PC-9 (cell line): ENCODE data around the gene CFAP92. TPM values are rescaled to one million over a fixed set of nuclear protein-coding genes. Genes with fewer than 3 reads are reported as not detected.

Experiments
- BruUV-seq: library from RNA; stranded (reverse); fragments of 400-500 nt; replicated peaks from 2 replicates; lab custom pipeline; 2021; lab: Mats Ljungman, UMichigan
- CTCF ChIA-PET: fragments of 300-600 bp; sonication (Branson Sonifier 250); formaldehyde crosslinking; loops from one replicate; lab custom pipeline; 2022; ENCODE audit warnings: antibody characterized with exemption; lab: Charles Lee
- POLR2A ChIA-PET: fragments of 300-600 bp; sonication (Branson Sonifier 250); formaldehyde crosslinking; loops from one replicate; lab custom pipeline; 2022; ENCODE audit warnings: antibody characterized with exemption; ENCODE audit not compliant: unreplicated experiment; lab: Charles Lee
- DNase-seq, 2 experiments: peaks; one replicate each; pipeline versions ENCODE4 v3.0.0 to v3.0.0-alpha.2; 2015 to 2022; ENCODE audit warnings: mixed read lengths in 1 of 2
- H2AFZ ChIP-seq: fragments of 200-600 bp; sonication (generic); 2 replicates; pipeline ENCODE4 v1.8.1; 2017; ENCODE audit warnings: antibody characterized with exemption
- H3F3A ChIP-seq: fragments of 200-600 bp; sonication (generic); 2 replicates; pipeline ENCODE4 v1.8.1; 2017; ENCODE audit warnings: antibody characterized with exemption, mild to moderate bottlenecking, low read depth; ENCODE audit not compliant: insufficient read depth
- H3K27ac ChIP-seq: fragments of 200-600 bp; sonication (generic); 2 replicates; pipeline ENCODE4 v1.6.1; 2016; ENCODE audit warnings: mixed run types
- H3K27me3 ChIP-seq: fragments of 200-600 bp; sonication (generic); 2 replicates; pipeline ENCODE4 v1.6.1; 2016; ENCODE audit warnings: low read depth, mixed run types; ENCODE audit not compliant: insufficient read depth
- H3K36me3 ChIP-seq: fragments of 200-600 bp; sonication (generic); 2 replicates; pipeline ENCODE4 v1.6.1; 2016; ENCODE audit warnings: low read depth, mixed run types
- H3K4me1 ChIP-seq: fragments of 200-600 bp; sonication (generic); replicated peaks from 2 replicates; pipeline ENCODE4 v1.6.1; 2016; ENCODE audit warnings: mixed run types; ENCODE audit not compliant: insufficient read depth
- H3K4me2 ChIP-seq: fragments of 200-600 bp; sonication (generic); 2 replicates; pipeline ENCODE4 v1.6.1; 2017; ENCODE audit warnings: mixed run types
- H3K4me3 ChIP-seq: fragments of 200-600 bp; sonication (generic); 2 replicates; pipeline ENCODE4 v1.6.1; 2016; ENCODE audit warnings: mixed run types
- H3K79me2 ChIP-seq: fragments of 200-600 bp; sonication (generic); 2 replicates; pipeline ENCODE4 v1.6.1; 2017; ENCODE audit warnings: low read depth, mixed run types
- H3K9me2 ChIP-seq: fragments of 200-600 bp; sonication (generic); 2 replicates; pipeline ENCODE4 v1.8.1; 2017; ENCODE audit warnings: mild to moderate bottlenecking; ENCODE audit not compliant: insufficient read depth
- H3K9me3 ChIP-seq: fragments of 200-600 bp; sonication (generic); 2 replicates; pipeline ENCODE4 v1.8.1; 2016; ENCODE audit warnings: low read depth; ENCODE audit not compliant: insufficient read depth
- H4K20me1 ChIP-seq: fragments of 200-600 bp; sonication (generic); 2 replicates; pipeline ENCODE4 v1.8.1; 2017; ENCODE audit not compliant: insufficient read depth
- EZH2 ChIP-seq: fragments of 200-600 bp; sonication (generic); IDR thresholded peaks from 2 replicates; pipeline ENCODE4 v1.8.0; 2017; ENCODE audit warnings: antibody characterized with exemption, low read depth
- intact Hi-C: fragments of 100-400 bp; cut with micrococcal nuclease; formaldehyde crosslinking; loops from one replicate; pipeline ENCODE4 v1.10.0; 2022; ENCODE audit not compliant: unreplicated experiment
- total RNA-seq: library from RNA; stranded (reverse); gene quantifications from 2 replicates; pipeline ENCODE4 v1.2.3, GENCODE V29; 2021
- TF ChIP-seq, protein P1 (sequence below): fragments of 200-600 bp; sonication (generic); conservative IDR thresholded peaks from 2 replicates; pipeline ENCODE4 v1.6.1; 2017; ENCODE audit warnings: mixed run types, antibody characterized with exemption, mild to moderate bottlenecking, moderate library complexity

Gene CFAP92
- total RNA-seq, 1 experiment from 2014 or later = 4.3 TPM

DNA sequence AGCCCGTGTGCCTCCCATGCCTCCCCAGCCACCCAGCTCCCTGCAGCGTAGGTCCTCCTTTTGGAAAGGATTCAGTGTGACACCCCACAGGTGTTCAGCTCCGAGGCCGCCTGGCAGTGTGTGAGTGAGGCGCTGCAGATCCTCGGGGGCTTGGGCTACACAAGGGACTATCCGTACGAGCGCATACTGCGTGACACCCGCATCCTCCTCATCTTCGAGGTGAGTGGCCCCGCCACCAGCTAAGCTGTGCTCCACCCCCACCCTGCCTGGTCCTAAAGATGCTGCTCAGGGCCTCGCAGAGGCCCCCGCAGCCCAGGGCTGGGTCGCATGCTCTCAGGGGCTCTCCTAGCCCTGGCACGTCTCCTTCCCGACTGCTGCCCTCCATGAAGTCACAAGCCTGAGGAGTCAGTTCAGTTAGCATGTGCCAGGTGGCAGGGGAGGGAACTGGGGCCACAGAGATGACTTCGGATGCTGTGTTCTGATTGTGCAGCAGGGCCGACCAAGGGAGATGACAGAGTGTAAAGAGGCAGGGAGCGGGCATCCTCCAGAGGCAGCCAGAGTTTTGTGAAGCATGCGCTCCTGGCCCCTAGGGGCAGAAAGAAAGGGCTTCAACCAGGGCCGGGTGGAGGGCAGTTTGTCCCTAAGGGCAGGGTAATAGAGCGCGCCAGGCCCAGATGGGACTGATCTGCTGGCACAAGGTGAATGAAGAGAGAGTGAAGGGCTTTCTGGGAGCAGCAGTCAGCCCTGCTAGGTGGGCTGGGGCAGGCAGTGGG, 87.7 kb downstream of the CFAP92 start:
- Histone ChIP-seq H3K79me2 (no peaks in the 10 kb centered on the region), H3K4me1 (no peaks in the 10 kb centered on the region), H3F3A (no peaks in the 10 kb centered on the region), H3K9me2 (no peaks in the 10 kb centered on the region), H3K36me3 (peaks cover 9% of the 10 kb centered on the region; the same call in 1 of the 2 replicates), H3K9me3 (no peaks in the 10 kb centered on the region), H2AFZ (no peak overlapping the region), H3K27ac (no peak overlapping the region), H3K27me3 (no peaks in the 10 kb centered on the region), H4K20me1 (no peaks in the 10 kb centered on the region), H3K4me3 (no peak overlapping the region), H3K4me2 (no peak overlapping the region)
- no peak for TF ChIP-seq EZH2
- CTCF ChIA-PET = no interaction called here
- intact Hi-C loops = no loop called here
- POLR2A ChIA-PET = no interaction called here
- DNase-seq = no peak
- BruUV-seq = no TSS peak

DNA sequence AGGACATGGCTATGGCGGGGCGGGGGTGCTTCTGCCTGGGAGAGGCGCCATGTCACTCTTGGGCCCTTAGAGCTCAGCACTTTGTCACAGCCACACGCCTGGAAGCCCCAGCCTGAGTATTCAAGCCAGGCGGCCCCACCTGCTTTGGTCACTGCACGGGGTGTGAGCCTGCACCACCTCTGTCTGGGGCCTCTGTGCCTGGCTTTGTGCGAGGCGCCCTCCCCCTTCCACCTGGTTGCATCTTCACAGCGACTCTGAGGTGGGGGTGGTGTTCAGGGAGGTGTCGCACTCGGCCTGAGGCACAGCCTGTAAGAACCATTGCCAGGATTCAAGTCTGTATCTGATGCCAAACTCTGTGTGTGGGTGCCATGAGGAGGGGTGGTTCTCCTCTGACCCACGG, 90.4 kb downstream of the CFAP92 start:
- Histone ChIP-seq H3K9me3 (no peaks in the 10 kb centered on the region), H3K27ac (no peak overlapping the region), H3F3A (no peaks in the 10 kb centered on the region), H3K27me3 (no peaks in the 10 kb centered on the region), H3K4me3 (no peak overlapping the region), H3K4me1 (no peaks in the 10 kb centered on the region), H3K79me2 (no peaks in the 10 kb centered on the region), H3K36me3 (peaks cover 12% of the 10 kb centered on the region), H4K20me1 (no peaks in the 10 kb centered on the region), H2AFZ (no peak overlapping the region), H3K4me2 (no peak overlapping the region), H3K9me2 (no peaks in the 10 kb centered on the region)
- POLR2A ChIA-PET = no interaction called here
- DNase-seq = no peak
- intact Hi-C loops = no loop called here
- CTCF ChIA-PET = no interaction called here
- TF ChIP-seq, protein P1, sequence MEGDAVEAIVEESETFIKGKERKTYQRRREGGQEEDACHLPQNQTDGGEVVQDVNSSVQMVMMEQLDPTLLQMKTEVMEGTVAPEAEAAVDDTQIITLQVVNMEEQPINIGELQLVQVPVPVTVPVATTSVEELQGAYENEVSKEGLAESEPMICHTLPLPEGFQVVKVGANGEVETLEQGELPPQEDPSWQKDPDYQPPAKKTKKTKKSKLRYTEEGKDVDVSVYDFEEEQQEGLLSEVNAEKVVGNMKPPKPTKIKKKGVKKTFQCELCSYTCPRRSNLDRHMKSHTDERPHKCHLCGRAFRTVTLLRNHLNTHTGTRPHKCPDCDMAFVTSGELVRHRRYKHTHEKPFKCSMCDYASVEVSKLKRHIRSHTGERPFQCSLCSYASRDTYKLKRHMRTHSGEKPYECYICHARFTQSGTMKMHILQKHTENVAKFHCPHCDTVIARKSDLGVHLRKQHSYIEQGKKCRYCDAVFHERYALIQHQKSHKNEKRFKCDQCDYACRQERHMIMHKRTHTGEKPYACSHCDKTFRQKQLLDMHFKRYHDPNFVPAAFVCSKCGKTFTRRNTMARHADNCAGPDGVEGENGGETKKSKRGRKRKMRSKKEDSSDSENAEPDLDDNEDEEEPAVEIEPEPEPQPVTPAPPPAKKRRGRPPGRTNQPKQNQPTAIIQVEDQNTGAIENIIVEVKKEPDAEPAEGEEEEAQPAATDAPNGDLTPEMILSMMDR = no peak
- no peak for TF ChIP-seq EZH2
- no TSS peak for BruUV-seq

DNA sequence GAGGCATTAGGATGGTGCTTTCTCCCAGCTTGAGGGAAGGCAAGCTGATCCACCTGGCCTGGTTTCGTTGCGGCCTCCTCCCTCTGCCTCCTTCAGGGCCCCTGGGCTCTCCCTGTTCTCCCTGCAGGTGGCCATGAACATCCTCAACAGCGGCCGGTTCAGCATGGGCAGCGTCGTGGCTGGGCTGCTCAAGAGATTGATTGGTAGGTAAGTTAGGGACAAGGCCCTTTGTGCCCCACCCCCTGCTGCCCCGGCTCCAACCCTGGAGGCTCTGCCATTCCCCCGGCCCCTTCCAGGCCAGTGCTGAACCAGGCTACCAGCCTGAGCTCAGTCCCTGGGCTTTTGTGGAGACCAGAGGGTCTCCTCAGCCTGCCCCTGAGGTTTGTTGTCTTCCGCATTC, 91.5 kb downstream of the CFAP92 start:
- H3K4me1 ChIP-seq = no peaks in the 10 kb centered on the region
- H3K9me3 ChIP-seq = no peaks in the 10 kb centered on the region
- no peaks in the 10 kb centered on the region for H3F3A ChIP-seq
- no peak for DNase-seq
- no peaks in the 10 kb centered on the region for H3K79me2 ChIP-seq
- H3K4me2 ChIP-seq = no peak overlapping the region
- BruUV-seq = no TSS peak
- H2AFZ ChIP-seq = no peak overlapping the region
- H3K27me3 ChIP-seq = no peaks in the 10 kb centered on the region
- no peaks in the 10 kb centered on the region for H4K20me1 ChIP-seq
- TF ChIP-seq, protein P1 = no peak
- TF ChIP-seq EZH2 = no peak
- H3K4me3 ChIP-seq = no peak overlapping the region
- intact Hi-C loops = no loop called here
- no peak overlapping the region for H3K27ac ChIP-seq
- H3K9me2 ChIP-seq = no peaks in the 10 kb centered on the region
- POLR2A ChIA-PET = no interaction called here
- H3K36me3 ChIP-seq = peaks cover 20% of the 10 kb centered on the region
- CTCF ChIA-PET = no interaction called here
